GM12878 (cell line): ENCODE results near the gene PLXNA2.

Experiments used
- CTCF ChIP-seq, 3 experiments: IDR thresholded peaks in 2 of 3; conservative IDR thresholded peaks in 1 of 3; 2 replicates each; pipeline ENCODE4 v1.5.1; 2011; ENCODE audit warnings: low read depth in 3 of 3, low read length in 3 of 3, mild to moderate bottlenecking in 3 of 3, control low read depth in 2 of 3, moderate library complexity in 2 of 3, inconsistent platforms in 1 of 3, mixed read lengths in 1 of 3; ENCODE audit not compliant: control insufficient read depth in 2 of 3, insufficient read depth in 1 of 3; ENCODE audit errors: extremely low read depth in 1 of 3
- EP300 ChIP-seq, 2 experiments: fragments of 150-350 bp in 1 of 2; IDR thresholded peaks; 2 replicates each; pipeline ENCODE4 v1.6.1; 2011 to 2012; ENCODE audit warnings: low read depth in 2 of 2, low read length in 2 of 2, borderline replicate concordance in 1 of 2, improper control_type of control experiment in 1 of 2, inconsistent platforms in 1 of 2; ENCODE audit not compliant: control insufficient read depth in 1 of 2
- JUND ChIP-seq: IDR thresholded peaks from 2 replicates; pipeline ENCODE4 v1.6.1; 2012; ENCODE audit warnings: low read depth, mild to moderate bottlenecking, low read length, improper control_type of control experiment, moderate library complexity
- MAX ChIP-seq: IDR thresholded peaks from 2 replicates; pipeline ENCODE4 v1.6.1; 2012; ENCODE audit warnings: low read depth, low read length, improper control_type of control experiment
- MLLT1 ChIP-seq: fragments of 450-650 bp; IDR thresholded peaks from 2 replicates; pipeline ENCODE4 v1.6.1; 2016; ENCODE audit warnings: mild to moderate bottlenecking
- NKRF ChIP-seq: fragments of 450-650 bp; conservative IDR thresholded peaks from 2 replicates; pipeline ENCODE4 v1.6.1; 2017; ENCODE audit warnings: mild to moderate bottlenecking, moderate library complexity
- POLR2A ChIP-seq: IDR thresholded peaks from 2 replicates; pipeline ENCODE4 v1.6.1; 2011; ENCODE audit warnings: low read depth, mild to moderate bottlenecking, low read length
- RAD21 ChIP-seq: IDR thresholded peaks from 2 replicates; pipeline ENCODE4 v1.6.1; 2011; ENCODE audit warnings: mild to moderate bottlenecking, low read depth, low read length, moderate library complexity; ENCODE audit not compliant: insufficient read depth
- REST ChIP-seq: IDR thresholded peaks from 2 replicates; pipeline ENCODE4 v1.6.1; 2012; ENCODE audit warnings: mild to moderate bottlenecking, low read depth, low read length
- SREBF2 ChIP-seq: IDR thresholded peaks from 2 replicates; pipeline ENCODE4 v1.6.1; 2012; ENCODE audit warnings: mild to moderate bottlenecking, low read length
- ZBTB33 ChIP-seq: fragments of 450-650 bp; IDR thresholded peaks from 2 replicates; pipeline ENCODE4 v1.6.1; 2017; ENCODE audit warnings: mild to moderate bottlenecking

GRCh38 chr1:208135354-208135753 is 108.8 kb downstream of the PLXNA2 start:
- TF ChIP-seq POLR2A (no peak), CTCF (IDR thresholded peaks at IDR 0.05 in 2 of 3, conservative IDR thresholded peaks at IDR 0.05 in 1 of 3; ENCODE audit: control insufficient read depth in 2 of 3, extremely low read depth in 1 of 3, insufficient read depth in 1 of 3, low read depth in 3 of 3, low read length in 3 of 3) (no peak), NKRF (no peak), EP300 (IDR thresholded peaks at IDR 0.05; ENCODE audit: borderline replicate concordance in 1 of 2, control insufficient read depth in 1 of 2, low read depth in 2 of 2, low read length in 2 of 2) (no peak), REST (no peak), ZBTB33 (no peak), MAX (no peak), MLLT1 (no peak), SREBF2 (no peak), RAD21 (no peak), JUND (no peak)
